K562 (cell line): ENCODE data around the gene GABPB2. TPM values are rescaled to one million over a fixed set of nuclear protein-coding genes. Genes with fewer than 3 reads are reported as not detected.

Experiments
- ETV6 ChIP-seq, 3 experiments: fragments of 150-350 bp in 1 of 3; sonication (generic) in 1 of 3; formaldehyde crosslinking in 1 of 3; IDR thresholded peaks; 2 replicates each; pipeline versions ENCODE4 v1.6.1 to v1.8.0; 2014 to 2022; ENCODE audit warnings: borderline replicate concordance in 2 of 3, low read depth in 2 of 3, antibody characterized with exemption in 1 of 3, low read length in 1 of 3, mild to moderate bottlenecking in 1 of 3, missing genetic modification reagents in 1 of 3
- EZH2 ChIP-seq: IDR thresholded peaks from 2 replicates; pipeline ENCODE4 v1.6.1; 2012; ENCODE audit warnings: low read depth, mild to moderate bottlenecking, inconsistent platforms, low read length, borderline replicate concordance
- HNRNPK ChIP-seq: fragments of 200-400 bp; formaldehyde crosslinking; IDR thresholded peaks from one replicate; pipeline ENCODE4 v1.6.1; 2018; ENCODE audit warnings: mild to moderate bottlenecking, low read depth, low read length; ENCODE audit not compliant: poor library complexity, severe bottlenecking
- LARP7 ChIP-seq: fragments of 450-650 bp; IDR thresholded peaks from 2 replicates; pipeline ENCODE4 v1.6.1; 2016
- MAFF ChIP-seq: IDR thresholded peaks from 2 replicates; pipeline ENCODE4 v1.6.1; 2012; ENCODE audit warnings: low read length, improper control_type of control experiment
- MBD2 ChIP-seq: sonication (generic); IDR thresholded peaks from 2 replicates; pipeline ENCODE4 v1.6.1; 2016; ENCODE audit warnings: low read depth, borderline replicate concordance
- MCM2 ChIP-seq: fragments of 450-650 bp; IDR thresholded peaks from 2 replicates; pipeline ENCODE4 v1.6.1; 2017; ENCODE audit warnings: low read depth, mild to moderate bottlenecking
- NR2F6 ChIP-seq: fragments of 450-650 bp; formaldehyde crosslinking; IDR thresholded peaks from 2 replicates; pipeline ENCODE4 v1.4.0; 2020; ENCODE audit warnings: mild to moderate bottlenecking
- PKNOX1 ChIP-seq: fragments of 450-650 bp; IDR thresholded peaks from 2 replicates; pipeline ENCODE4 v1.6.1; 2016
- PTRF ChIP-seq: fragments of 450-650 bp; IDR thresholded peaks from 2 replicates; pipeline ENCODE4 v1.6.1; 2016; ENCODE audit warnings: mild to moderate bottlenecking, missing genetic modification characterization, missing compliant biosample characterization
- SMARCC2 ChIP-seq: fragments of 450-650 bp; IDR thresholded peaks from 2 replicates; pipeline ENCODE4 v1.6.1; 2017; ENCODE audit warnings: antibody characterized with exemption, moderate library complexity, mild to moderate bottlenecking, low read depth
- TEAD1 ChIP-seq, 2 experiments: fragments of 450-650 bp in 1 of 2; sonication (generic) in 1 of 2; formaldehyde crosslinking; IDR thresholded peaks; 2 replicates each; pipeline versions ENCODE4 v1.4.0 to v1.8.0; 2020 to 2022; ENCODE audit warnings: mild to moderate bottlenecking in 2 of 2, missing genetic modification reagents in 1 of 2
- ZC3H4 ChIP-seq: sonication (generic); formaldehyde crosslinking; IDR thresholded peaks from 2 replicates; pipeline ENCODE4 v1.9.0; 2021; ENCODE audit warnings: missing genetic modification reagents, borderline replicate concordance
- ZFP30 ChIP-seq: fragments of 250-450 bp; sonication (Bioruptor Pico); IDR thresholded peaks from 2 replicates; pipeline ENCODE4 v1.8.0; 2022; ENCODE audit warnings: moderate library complexity, mild to moderate bottlenecking, inconsistent platforms, borderline replicate concordance
- ZFP91 ChIP-seq: sonication (generic); formaldehyde crosslinking; IDR thresholded peaks from 2 replicates; pipeline ENCODE4 v1.8.0; 2022; ENCODE audit warnings: mild to moderate bottlenecking, missing genetic modification reagents
- ZNF277 ChIP-seq: fragments of 250-450 bp; sonication (Bioruptor Pico); IDR thresholded peaks from 2 replicates; pipeline ENCODE4 v1.8.0; 2022; ENCODE audit warnings: inconsistent platforms, mild to moderate bottlenecking, moderate library complexity, borderline replicate concordance
- ZNF644 ChIP-seq: fragments of 200-800 bp; sonication (Bioruptor generic); IDR thresholded peaks from 2 replicates; pipeline ENCODE4 v1.6.1; 2016; ENCODE audit warnings: low read depth, missing genetic modification characterization, missing compliant biosample characterization
- polyA plus RNA-seq, 8 experiments: library from polyadenylated mRNA; depleted of rRNA in 4 of 8; stranded (reverse) in 5 of 8; unstranded in 3 of 8; fragments of >200 nt; fragmentation: Nextera tagmentation in 2 of 8; fragmentation: Illumina TruSeq in 1 of 8; extraction: Ambion mirVana in 2 of 8; extraction: Trizol in 1 of 8; gene quantifications; 2 replicates each; pipeline versions ENCODE4 v1.2.1 to v1.2.3, GENCODE V29; 2011 to 2014; ENCODE audit warnings: inconsistent platforms in 1 of 8, missing spikeins in 1 of 8
- total RNA-seq, 7 experiments: library from RNA; depleted of rRNA in 6 of 7; stranded (reverse); fragments of >200 nt in 6 of 7; fragmentation: Illumina TruSeq in 2 of 7; extraction: Trizol in 2 of 7; gene quantifications; 2 replicates each; pipeline versions ENCODE4 v1.2.1 to v1.2.3, GENCODE V29; 2011 to 2021; ENCODE audit warnings: low replicate concordance in 1 of 7
- TF ChIP-seq, protein P1 (sequence below), 3 experiments: fragments of 200-800 bp in 1 of 3; sonication (Bioruptor generic) in 1 of 3; sonication (generic) in 1 of 3; formaldehyde crosslinking in 1 of 3; IDR thresholded peaks; 2 replicates each; pipeline versions ENCODE4 v1.6.1 to v1.8.0; 2016 to 2022; ENCODE audit warnings: mild to moderate bottlenecking in 2 of 3, missing compliant biosample characterization in 2 of 3, missing genetic modification characterization in 2 of 3, missing genetic modification reagents in 1 of 3

Gene GABPB2
- total and polyA plus RNA-seq, 9 of the 15 experiments (the other 6 are each of a cell fraction or from before 2014, with no cell fraction given) = 2.2 to 13.3 (median 6.1) TPM

DNA sequence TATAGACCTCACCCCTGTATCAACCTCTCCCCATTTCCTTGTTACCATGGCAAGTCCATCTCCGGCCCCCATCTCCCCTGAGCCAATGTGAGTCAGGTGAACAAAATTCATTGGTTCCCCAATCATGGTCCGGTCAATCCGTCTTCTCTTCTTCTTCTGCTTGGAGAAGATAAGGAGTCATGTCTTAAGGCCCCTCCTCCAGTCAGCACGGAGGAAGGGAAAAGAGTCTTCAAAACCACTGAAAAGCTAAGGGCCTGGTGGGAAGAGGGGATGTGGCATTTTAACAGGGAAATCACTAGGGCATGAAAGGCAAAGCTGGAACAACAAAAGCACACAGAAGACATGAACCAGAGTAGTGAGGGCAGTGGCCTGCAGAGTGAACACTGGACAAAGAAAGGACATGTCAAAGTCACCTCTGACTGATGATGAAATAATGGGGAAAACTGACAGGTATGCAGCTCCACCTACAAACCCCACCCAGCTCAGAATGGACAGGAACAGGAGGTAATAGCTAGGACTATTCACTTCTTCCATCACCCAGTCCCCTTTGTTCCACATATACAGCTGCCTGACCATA is 15.5 kb upstream of the GABPB2 start (continued):
- TF ChIP-seq ZC3H4 (CRISPR knock-in tag) = no peak
- no peak; the same call in 1 of the 2 replicates for TF ChIP-seq ZNF644 (tag)
- TF ChIP-seq NR2F6 (CRISPR knock-in tag) = no peak
- TF ChIP-seq TEAD1 (CRISPR knock-in tag; IDR thresholded peaks at IDR 0.05) = no peak
- TF ChIP-seq, protein P1, sequence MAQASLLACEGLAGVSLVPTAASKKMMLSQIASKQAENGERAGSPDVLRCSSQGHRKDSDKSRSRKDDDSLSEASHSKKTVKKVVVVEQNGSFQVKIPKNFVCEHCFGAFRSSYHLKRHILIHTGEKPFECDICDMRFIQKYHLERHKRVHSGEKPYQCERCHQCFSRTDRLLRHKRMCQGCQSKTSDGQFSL (CRISPR knock-in tag; IDR thresholded peaks at IDR 0.05) = no peak
- TF ChIP-seq, protein P1 (tag; IDR thresholded peaks at IDR 0.05) = no peak
- no peak for TF ChIP-seq MAFF
- TF ChIP-seq SMARCC2 = no peak; the same call in 1 of the 2 replicates
- TF ChIP-seq ETV6 (IDR thresholded peaks at IDR 0.05; ENCODE audit: borderline replicate concordance in 1 of 2, low read depth in 2 of 2, low read length in 1 of 2) = no peak
- no peak for TF ChIP-seq ETV6 (CRISPR knock-in tag; IDR thresholded peaks at IDR 0.05; ENCODE audit: borderline replicate concordance)
- 0 out of 2 replicates have a peak, but pooled peaks have one; percentile 42 for TF ChIP-seq MBD2
- no peak for TF ChIP-seq ZFP91 (CRISPR knock-in tag)
- TF ChIP-seq ZNF277 = no peak
- TF ChIP-seq LARP7 = no peak
- TF ChIP-seq ZFP30 (CRISPR knock-in tag) = no peak
- TF ChIP-seq HNRNPK = no peak
- no peak for TF ChIP-seq MCM2
- TF ChIP-seq PTRF (tag) = no peak
- no peak for TF ChIP-seq EZH2
- peak; percentile 87 for TF ChIP-seq PKNOX1
